GM12878 (cell line): ENCODE data around the gene MT4. TPM values are rescaled to one million over a fixed set of nuclear protein-coding genes. Genes with fewer than 3 reads are reported as not detected.

Source experiments
- ATAC-seq: fragments of 200-7000 bp; cut with Tn5 transposase; 3 replicates; pipeline ENCODE4 v1.9.1; 2020; ENCODE audit warnings: mild to moderate bottlenecking, moderate library complexity
- BruUV-seq: library from RNA; stranded (reverse); fragments of 400-500 nt; replicated peaks from 2 replicates; lab custom pipeline; 2021; lab: Mats Ljungman, UMichigan
- CTCF ChIA-PET: fragments of 300-600 bp; sonication (Branson Sonifier 250); formaldehyde crosslinking; extraction: SDS; loops from one replicate; lab custom pipeline; 2021; ENCODE audit warnings: inconsistent platforms; lab: Yijun Ruan, JAX
- POLR2A ChIA-PET: fragments of 350-600 bp; formaldehyde crosslinking; extraction: SDS; loops from one replicate; lab custom pipeline; 2021; ENCODE audit warnings: inconsistent platforms; lab: Charles Lee
- RAD21 ChIA-PET: fragments of 300-600 bp; sonication (Branson Sonifier 250); formaldehyde crosslinking; loops from one replicate; lab custom pipeline; 2023; ENCODE audit warnings: antibody characterized with exemption; ENCODE audit not compliant: unreplicated experiment; lab: Charles Lee
- SMC1A ChIA-PET: fragments of 300-600 bp; sonication (Branson Sonifier 250); formaldehyde crosslinking; loops from one replicate; lab custom pipeline; 2023; ENCODE audit not compliant: unreplicated experiment, uncharacterized antibody; lab: Charles Lee
- DNase-seq: peaks from one replicate; pipeline ENCODE4 v3.0.0-alpha.2; 2011; ENCODE audit warnings: low read depth, low spot score
- FAIRE-seq: peaks from 3 replicates; lab custom pipeline; 2011; peaks lifted over from hg19 to GRCh38; lab: Jason Lieb, UNC
- H2AFZ ChIP-seq: 2 replicates; pipeline ENCODE4 v1.6.0; 2011; ENCODE audit warnings: low read depth, low read length, control low read depth; ENCODE audit not compliant: control insufficient read depth
- H3K27ac ChIP-seq: 2 replicates; pipeline ENCODE4 v1.5.1; 2011; ENCODE audit warnings: control low read depth; ENCODE audit not compliant: control insufficient read depth, insufficient read depth
- H3K27me3 ChIP-seq, 2 experiments: replicated peaks in 1 of 2; 2 replicates each; pipeline versions ENCODE4 v1.6.0 to v1.6.1; 2011; ENCODE audit warnings: low read length in 1 of 2; ENCODE audit not compliant: control insufficient read depth in 2 of 2, insufficient read depth in 2 of 2
- H3K36me3 ChIP-seq, 2 experiments: 2 replicates each; pipeline ENCODE4 v1.5.1; 2011; ENCODE audit warnings: low read length in 1 of 2; ENCODE audit not compliant: control insufficient read depth in 2 of 2, insufficient read depth in 2 of 2
- H3K4me1 ChIP-seq: 2 replicates; pipeline ENCODE4 v1.6.1; 2011; ENCODE audit warnings: mild to moderate bottlenecking, low read length, moderate library complexity, mixed read lengths; ENCODE audit not compliant: control insufficient read depth, insufficient read depth
- H3K4me2 ChIP-seq: 2 replicates; pipeline ENCODE4 v1.6.0; 2011; ENCODE audit warnings: control low read depth; ENCODE audit not compliant: control insufficient read depth, insufficient read depth
- H3K4me3 ChIP-seq: fragments of 200-600 bp; sonication (generic); 2 replicates; pipeline ENCODE4 v1.5.1; 2016
- H3K79me2 ChIP-seq: 2 replicates; pipeline ENCODE4 v1.6.0; 2011; ENCODE audit warnings: low read length; ENCODE audit not compliant: control insufficient read depth, insufficient read depth
- H3K9ac ChIP-seq: 2 replicates; pipeline ENCODE4 v1.8.0; 2011; ENCODE audit warnings: low read length, control low read depth, mixed read lengths; ENCODE audit not compliant: control insufficient read depth, insufficient read depth
- H3K9me3 ChIP-seq: replicated peaks from 3 replicates; pipeline ENCODE4 v1.5.1; 2011; ENCODE audit warnings: mild to moderate bottlenecking, low read length; ENCODE audit not compliant: control insufficient read depth, insufficient read depth
- H4K20me1 ChIP-seq: 2 replicates; pipeline ENCODE4 v1.6.0; 2011; ENCODE audit not compliant: control insufficient read depth, insufficient read depth
- BACH1 ChIP-seq: fragments of 450-650 bp; IDR thresholded peaks from 2 replicates; pipeline ENCODE4 v1.6.1; 2017; ENCODE audit warnings: mild to moderate bottlenecking, borderline replicate concordance
- BHLHE40 ChIP-seq, 2 experiments: fragments of 450-650 bp in 1 of 2; IDR thresholded peaks; 2 replicates each; pipeline ENCODE4 v1.6.1; 2011 to 2017; ENCODE audit warnings: low read depth in 2 of 2, borderline replicate concordance in 1 of 2, improper control_type of control experiment in 1 of 2, low read length in 1 of 2, mild to moderate bottlenecking in 1 of 2
- EP300 ChIP-seq, 2 experiments: fragments of 150-350 bp in 1 of 2; IDR thresholded peaks; 2 replicates each; pipeline ENCODE4 v1.6.1; 2011 to 2012; ENCODE audit warnings: low read depth in 2 of 2, low read length in 2 of 2, borderline replicate concordance in 1 of 2, improper control_type of control experiment in 1 of 2, inconsistent platforms in 1 of 2; ENCODE audit not compliant: control insufficient read depth in 1 of 2
- IKZF1 ChIP-seq: fragments of 450-650 bp; conservative IDR thresholded peaks from 2 replicates; pipeline ENCODE4 v1.6.1; 2017; ENCODE audit warnings: antibody characterized with exemption, mild to moderate bottlenecking
- NFYB ChIP-seq: IDR thresholded peaks from 2 replicates; pipeline ENCODE4 v1.6.1; 2011; ENCODE audit warnings: low read depth, mild to moderate bottlenecking, low read length, improper control_type of control experiment, moderate library complexity; ENCODE audit not compliant: insufficient read depth
- POU2F2 ChIP-seq: IDR thresholded peaks from 3 replicates; pipeline ENCODE4 v1.6.1; 2011; ENCODE audit warnings: low read depth, mild to moderate bottlenecking, low read length, borderline replicate concordance
- SMARCA5 ChIP-seq: fragments of 450-650 bp; IDR thresholded peaks from 2 replicates; pipeline ENCODE4 v1.6.1; 2017; ENCODE audit warnings: mild to moderate bottlenecking
- TBL1XR1 ChIP-seq: IDR thresholded peaks from 2 replicates; pipeline ENCODE4 v1.6.1; 2012; ENCODE audit warnings: low read depth, low read length, improper control_type of control experiment
- ZBTB33 ChIP-seq: fragments of 450-650 bp; IDR thresholded peaks from 2 replicates; pipeline ENCODE4 v1.6.1; 2017; ENCODE audit warnings: mild to moderate bottlenecking
- ZNF207 ChIP-seq: fragments of 450-650 bp; IDR thresholded peaks from 2 replicates; pipeline ENCODE4 v1.6.1; 2014; ENCODE audit warnings: antibody characterized with exemption, mild to moderate bottlenecking, borderline replicate concordance
- WGBS: methylation state at CpG from one replicate; pipeline ENCODE4 v1.1.6; 2016; ENCODE audit warnings: low lambda C conversion rate; ENCODE audit not compliant: insufficient replicate concordance, insufficient coverage; ENCODE audit errors: missing lambda C conversion rate; 5-methylcytosine and 5-hydroxymethylcytosine counted together
- in situ Hi-C: fragments of 300-500 bp; cut with MboI; formaldehyde crosslinking; loops from 9 replicates; pipeline ENCODE4 v1.14.3; 2018; ENCODE audit warnings: mixed read lengths
- intact Hi-C: fragments of 100-400 bp; cut with micrococcal nuclease; formaldehyde crosslinking; loops from one replicate; pipeline ENCODE4 v1.14.2; 2022; ENCODE audit not compliant: unreplicated experiment
- polyA plus RNA-seq, 11 experiments: library from polyadenylated mRNA; depleted of rRNA in 4 of 11; unstranded in 6 of 11; stranded (reverse) in 5 of 11; fragments of >200 nt; fragmentation: Nextera tagmentation in 4 of 11; fragmentation: Illumina TruSeq in 1 of 11; extraction: Ambion mirVana in 4 of 11; extraction: Trizol in 1 of 11; gene quantifications; 1 replicate in 1 of 11; 2 replicates in 10 of 11; pipeline versions ENCODE4 v1.2.1 to v1.2.3, GENCODE V29; 2011 to 2016; ENCODE audit warnings: inconsistent platforms in 2 of 11, missing spikeins in 2 of 11, low read depth in 1 of 11
- total RNA-seq, 4 experiments: library from RNA; depleted of rRNA in 3 of 4; stranded (reverse); fragments of >200 nt in 3 of 4; fragmentation: Illumina TruSeq in 1 of 4; extraction: Trizol in 1 of 4; gene quantifications; 2 replicates each; pipeline versions ENCODE4 v1.2.1 to v1.2.3, GENCODE V29; 2013 to 2021
- TF ChIP-seq, protein P1 (sequence below): fragments of 450-650 bp; formaldehyde crosslinking; IDR thresholded peaks from 2 replicates; pipeline ENCODE4 v1.4.0; 2022; ENCODE audit warnings: mild to moderate bottlenecking, moderate library complexity

Gene MT4
- total and polyA plus RNA-seq, 10 of the 15 experiments (the other 5 are each of a cell fraction or from before 2014, with no cell fraction given) = not detected

GRCh38 chr16:56517206-56517605 lies 47.7 kb upstream of the MT4 start:
- TF ChIP-seq SMARCA5 = no peak
- TF ChIP-seq ZBTB33 = no peak
- TF ChIP-seq, protein P1, sequence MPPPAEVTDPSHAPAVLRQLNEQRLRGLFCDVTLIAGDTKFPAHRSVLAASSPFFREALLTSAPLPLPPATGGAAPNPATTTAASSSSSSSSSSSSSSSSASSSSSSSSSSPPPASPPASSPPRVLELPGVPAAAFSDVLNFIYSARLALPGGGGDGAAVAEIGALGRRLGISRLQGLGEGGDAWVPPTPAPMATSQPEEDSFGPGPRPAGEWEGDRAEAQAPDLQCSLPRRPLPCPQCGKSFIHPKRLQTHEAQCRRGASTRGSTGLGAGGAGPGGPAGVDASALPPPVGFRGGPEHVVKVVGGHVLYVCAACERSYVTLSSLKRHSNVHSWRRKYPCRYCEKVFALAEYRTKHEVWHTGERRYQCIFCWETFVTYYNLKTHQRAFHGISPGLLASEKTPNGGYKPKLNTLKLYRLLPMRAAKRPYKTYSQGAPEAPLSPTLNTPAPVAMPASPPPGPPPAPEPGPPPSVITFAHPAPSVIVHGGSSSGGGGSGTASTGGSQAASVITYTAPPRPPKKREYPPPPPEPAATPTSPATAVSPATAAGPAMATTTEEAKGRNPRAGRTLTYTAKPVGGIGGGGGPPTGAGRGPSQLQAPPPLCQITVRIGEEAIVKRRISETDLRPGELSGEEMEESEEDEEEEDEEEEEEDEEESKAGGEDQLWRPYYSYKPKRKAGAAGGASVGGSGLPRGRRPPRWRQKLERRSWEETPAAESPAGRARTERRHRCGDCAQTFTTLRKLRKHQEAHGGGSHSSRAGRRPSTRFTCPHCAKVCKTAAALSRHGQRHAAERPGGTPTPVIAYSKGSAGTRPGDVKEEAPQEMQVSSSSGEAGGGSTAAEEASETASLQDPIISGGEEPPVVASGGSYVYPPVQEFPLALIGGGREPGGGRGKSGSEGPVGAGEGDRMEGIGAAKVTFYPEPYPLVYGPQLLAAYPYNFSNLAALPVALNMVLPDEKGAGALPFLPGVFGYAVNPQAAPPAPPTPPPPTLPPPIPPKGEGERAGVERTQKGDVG = no peak
- no peak for TF ChIP-seq BACH1
- TF ChIP-seq EP300 (IDR thresholded peaks at IDR 0.05; ENCODE audit: borderline replicate concordance in 1 of 2, control insufficient read depth in 1 of 2, low read depth in 2 of 2, low read length in 2 of 2) = no peak
- TF ChIP-seq IKZF1 = no peak
- no peak for TF ChIP-seq TBL1XR1
- TF ChIP-seq BHLHE40 (IDR thresholded peaks at IDR 0.05; ENCODE audit: borderline replicate concordance in 1 of 2, low read depth in 2 of 2, low read length in 1 of 2) = no peak
- TF ChIP-seq POU2F2 = no peak
- TF ChIP-seq ZNF207 = no peak
- TF ChIP-seq NFYB = no peak
- DNase-seq (no peak), ATAC-seq (no peak), FAIRE-seq (no peak)
- Histone ChIP-seq H3K36me3 (no peaks in the 10 kb centered on the region), H3K4me1 (no peaks in the 10 kb centered on the region; the same call in 1 of the 2 replicates), H3K9ac (no peak overlapping the region), H3K9me3 (no peaks in the 10 kb centered on the region; the same call in 2 of the 3 replicates), H3K27ac (no peak overlapping the region), H2AFZ (no peak overlapping the region), H3K27me3 (no peaks in the 10 kb centered on the region), H3K4me2 (no peak overlapping the region), H3K79me2 (no peaks in the 10 kb centered on the region), H3K4me3 (no peak overlapping the region), H4K20me1 (no peaks in the 10 kb centered on the region)
- SMC1A ChIA-PET = interaction anchor here (1.2 to 1.6 kb wide), 2 partner anchors 84 to 185 kb away, joined by 4 to 8 read pairs; no protein-coding TSS in a partner anchor
- no TSS peak for BruUV-seq
- intact Hi-C loops = no loop called here
- RAD21 ChIA-PET = no interaction called here
- POLR2A ChIA-PET = interaction anchor here (0.7 to 1.0 kb wide), 3 partner anchors 10 to 83 kb away, joined by 3 to 5 read pairs (median 3); no protein-coding TSS in a partner anchor
- WGBS = 92% methylated on average over 2 of the region's 2 CpGs
- CTCF ChIA-PET = interaction anchor here (1.0 to 2.3 kb wide), 3 partner anchors 83 to 185 kb away, joined by 3 to 9 read pairs (median 5); no protein-coding TSS in a partner anchor
- in situ Hi-C loops = no loop called here
